ENCODE measurements around the gene WDR88. TPM values are rescaled to one million over a fixed set of nuclear protein-coding genes. Genes with fewer than 3 reads are reported as not detected.

Gene WDR88
- total and polyA plus RNA-seq, 2 of the 13 experiments (the other 11 are each of a cell fraction or from before 2014, with no cell fraction given): not detected

GRCh38 chr19:33176670-33177416, 44.9 kb downstream of the WDR88 start (continued):
- TF ChIP-seq KMT2B (CRISPR knock-in tag; IDR thresholded peaks at IDR 0.05) (peak; percentile 73), ZSCAN29 (CRISPR knock-in tag; conservative IDR thresholded peaks at IDR 0.05) (peak; percentile 66; the same call in 1 of the 2 replicates), HNF4G (IDR thresholded peaks at IDR 0.05; ENCODE audit: borderline replicate concordance, low read depth, low read length) (peak; percentile 3; the same call in 1 of the 2 replicates), HNF4G (CRISPR knock-in tag; IDR thresholded peaks at IDR 0.05; ENCODE audit: borderline replicate concordance, low read depth) (peak; percentile 64; the same call in 1 of the 2 replicates), ZNF670 (CRISPR knock-in tag; IDR thresholded peaks at IDR 0.05; ENCODE audit: borderline replicate concordance) (peak; percentile 80), HOXA5 (CRISPR knock-in tag; IDR thresholded peaks at IDR 0.05) (peak; percentile 91; the same call in 1 of the 2 replicates), AGO1 (IDR thresholded peaks at IDR 0.05; ENCODE audit: low read depth, low read length, poor library complexity, severe bottlenecking) (peak; percentile 24), ZZZ3 (CRISPR knock-in tag; IDR thresholded peaks at IDR 0.05; ENCODE audit: borderline replicate concordance) (peak; percentile 31; the same call in 1 of the 2 replicates), ZNF12 (CRISPR knock-in tag; IDR thresholded peaks at IDR 0.05) (peak; percentile 76), ZKSCAN8 (CRISPR knock-in tag; IDR thresholded peaks at IDR 0.05; ENCODE audit: borderline replicate concordance) (peak; percentile 91; the same call in 1 of the 2 replicates), ZNF674 (CRISPR knock-in tag; IDR thresholded peaks at IDR 0.05; ENCODE audit: low read depth) (no peak), ZNF552 (CRISPR knock-in tag; IDR thresholded peaks at IDR 0.05; ENCODE audit: borderline replicate concordance) (no peak; the same call in 1 of the 2 replicates), ZNF781 (CRISPR knock-in tag; IDR thresholded peaks at IDR 0.05; ENCODE audit: borderline replicate concordance, not compliant biosample characterization) (peak; percentile 56), ZFP62 (CRISPR knock-in tag; IDR thresholded peaks at IDR 0.05) (0 out of 2 replicates have a peak, but pooled peaks have one; percentile 21), SMARCE1 (IDR thresholded peaks at IDR 0.05; ENCODE audit: borderline replicate concordance) (no peak), ZNF619 (CRISPR knock-in tag; IDR thresholded peaks at IDR 0.05) (0 out of 2 replicates have a peak, but pooled peaks have one; percentile 26), ZNF136 (CRISPR knock-in tag; IDR thresholded peaks at IDR 0.05; ENCODE audit: low read depth) (0 out of 2 replicates have a peak, but pooled peaks have one; percentile 16), SOX5 (CRISPR knock-in tag; IDR thresholded peaks at IDR 0.05; ENCODE audit: borderline replicate concordance) (peak; percentile 60), ZNF496 (CRISPR knock-in tag; IDR thresholded peaks at IDR 0.05; ENCODE audit: insufficient replicate concordance) (no peak), CBX5 (CRISPR knock-in tag; IDR thresholded peaks at IDR 0.05; ENCODE audit: borderline replicate concordance) (peak; percentile 58; the same call in 1 of the 2 replicates), ZFP1 (CRISPR knock-in tag; IDR thresholded peaks at IDR 0.05) (peak; percentile 95), FOXK1 (CRISPR knock-in tag; IDR thresholded peaks at IDR 0.05; ENCODE audit: borderline replicate concordance, low read depth) (peak; percentile 83; the same call in 1 of the 2 replicates), HDAC2 (CRISPR knock-in tag; IDR thresholded peaks at IDR 0.05) (peak; percentile 38), RFX1 (IDR thresholded peaks at IDR 0.05) (peak; percentile 91), ZNF850 (CRISPR knock-in tag; conservative IDR thresholded peaks at IDR 0.05) (peak; percentile 38), SPEN (CRISPR knock-in tag; IDR thresholded peaks at IDR 0.05; ENCODE audit: low read depth) (peak; percentile 55; the same call in 1 of the 2 replicates), TOPORS (CRISPR knock-in tag; IDR thresholded peaks at IDR 0.05) (peak; percentile 78)
- TF ChIP-seq, protein P1, sequence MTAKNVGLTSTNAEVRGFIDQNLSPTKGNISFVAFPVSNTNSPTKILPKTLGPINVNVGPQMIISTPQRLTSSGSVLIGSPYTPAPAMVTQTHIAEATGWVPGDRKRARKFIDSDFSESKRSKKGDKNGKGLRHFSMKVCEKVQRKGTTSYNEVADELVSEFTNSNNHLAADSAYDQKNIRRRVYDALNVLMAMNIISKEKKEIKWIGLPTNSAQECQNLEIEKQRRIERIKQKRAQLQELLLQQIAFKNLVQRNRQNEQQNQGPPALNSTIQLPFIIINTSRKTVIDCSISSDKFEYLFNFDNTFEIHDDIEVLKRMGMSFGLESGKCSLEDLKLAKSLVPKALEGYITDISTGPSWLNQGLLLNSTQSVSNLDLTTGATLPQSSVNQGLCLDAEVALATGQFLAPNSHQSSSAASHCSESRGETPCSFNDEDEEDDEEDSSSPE (CRISPR knock-in tag; IDR thresholded peaks at IDR 0.05): peak; percentile 69
- TF ChIP-seq, protein P2, sequence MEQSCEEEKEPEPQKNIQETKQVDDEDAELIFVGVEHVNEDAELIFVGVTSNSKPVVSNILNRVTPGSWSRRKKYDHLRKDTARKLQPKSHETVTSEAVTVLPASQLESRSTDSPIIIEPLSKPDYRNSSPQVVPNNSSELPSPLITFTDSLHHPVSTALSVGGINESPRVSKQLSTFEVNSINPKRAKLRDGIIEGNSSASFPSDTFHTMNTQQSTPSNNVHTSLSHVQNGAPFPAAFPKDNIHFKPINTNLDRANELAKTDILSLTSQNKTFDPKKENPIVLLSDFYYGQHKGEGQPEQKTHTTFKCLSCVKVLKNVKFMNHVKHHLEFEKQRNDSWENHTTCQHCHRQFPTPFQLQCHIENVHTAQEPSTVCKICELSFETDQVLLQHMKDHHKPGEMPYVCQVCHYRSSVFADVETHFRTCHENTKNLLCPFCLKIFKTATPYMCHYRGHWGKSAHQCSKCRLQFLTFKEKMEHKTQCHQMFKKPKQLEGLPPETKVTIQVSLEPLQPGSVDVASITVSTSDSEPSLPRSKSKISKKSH (CRISPR knock-in tag; IDR thresholded peaks at IDR 0.05; ENCODE audit: borderline replicate concordance): no peak; the same call in 1 of the 2 replicates
